Stomach (tissue), 4 donors: Measurements from ENCODE around the gene GRB10.

Experiments
- CTCF ChIP-seq, 7 experiments: fragments of 450-650 bp in 4 of 7; fragments of 200-600 bp in 3 of 7; sonication (generic) in 3 of 7; IDR thresholded peaks; one replicate each; pipeline ENCODE4 v1.5.1; 2016 to 2019; ENCODE audit warnings: antibody characterized with exemption in 7 of 7, control low read depth in 2 of 7, mild to moderate bottlenecking in 1 of 7
- POLR2A ChIP-seq, 4 donors: fragments of 450-650 bp; IDR thresholded peaks; one replicate each; pipeline ENCODE4 v1.6.1; 2016; ENCODE audit warnings: antibody characterized with exemption in 4 of 4, control low read depth in 2 of 4, mild to moderate bottlenecking in 1 of 4, moderate library complexity in 1 of 4
- POLR2AphosphoS5 ChIP-seq, 3 donors: sonication (generic); formaldehyde crosslinking; IDR thresholded peaks; one replicate each; pipeline ENCODE4 v1.6.1; 2016; ENCODE audit warnings: antibody characterized with exemption in 3 of 3

GRCh38 chr7:50801907-50802306 is 19.2 kb upstream of the GRB10 start:
- TF ChIP-seq POLR2A (IDR thresholded peaks at IDR 0.05) = no peak
- no peak for TF ChIP-seq POLR2AphosphoS5 (IDR thresholded peaks at IDR 0.05)
- no peak for TF ChIP-seq CTCF (IDR thresholded peaks at IDR 0.05)
